Esophagus muscularis mucosa (tissue), 4 donors: Measurements from ENCODE around the gene CCN6. TPM values are rescaled to one million over a fixed set of nuclear protein-coding genes. Genes with fewer than 3 reads are reported as not detected.

Experiments used
- DNase-seq: peaks from one replicate; pipeline ENCODE4 v3.0.0-alpha.2; 2017; ENCODE audit errors: extremely low spot score
- H3K27ac ChIP-seq, 4 donors: fragments of 200-600 bp; sonication (generic); replicated peaks in 1 of 4; 1 replicate in 3 of 4; 2 replicates in 1 of 4; pipeline ENCODE4 v1.5.1; 2016 to 2019; ENCODE audit warnings: mild to moderate bottlenecking in 1 of 4
- H3K27me3 ChIP-seq, 4 donors: fragments of 200-600 bp; sonication (generic); one replicate each; pipeline versions ENCODE4 v1.5.1 to v1.6.0; 2016 to 2019
- H3K36me3 ChIP-seq, 4 donors: fragments of 200-600 bp; sonication (generic); one replicate each; pipeline ENCODE4 v1.5.1; 2016 to 2019
- H3K4me1 ChIP-seq, 4 donors: fragments of 200-600 bp; sonication (generic); one replicate each; pipeline ENCODE4 v1.5.1; 2016 to 2019
- H3K4me3 ChIP-seq, 4 donors: fragments of 200-600 bp; sonication (generic); 1 replicate in 2 of 4; 2 replicates in 2 of 4; pipeline ENCODE4 v1.5.1; 2016 to 2019; ENCODE audit warnings: mild to moderate bottlenecking in 4 of 4, moderate library complexity in 1 of 4
- H3K9me3 ChIP-seq, 4 donors: fragments of 200-600 bp; sonication (generic); 1 replicate in 3 of 4; 2 replicates in 1 of 4; pipeline ENCODE4 v1.5.1; 2016 to 2019
- EP300 ChIP-seq: sonication (generic); formaldehyde crosslinking; IDR thresholded peaks from one replicate; pipeline ENCODE4 v1.6.1; 2017; ENCODE audit warnings: antibody characterized with exemption
- POLR2A ChIP-seq: fragments of 450-650 bp; IDR thresholded peaks from one replicate; pipeline ENCODE4 v1.6.1; 2017; ENCODE audit warnings: antibody characterized with exemption, moderate library complexity, mild to moderate bottlenecking, low read depth
- POLR2AphosphoS5 ChIP-seq, 2 donors: sonication (generic); formaldehyde crosslinking; IDR thresholded peaks; one replicate each; pipeline ENCODE4 v1.6.1; 2017; ENCODE audit warnings: antibody characterized with exemption in 2 of 2
- WGBS: methylation state at CpG from one replicate; pipeline ENCODE4 v1.1.5; 2018; 5-methylcytosine and 5-hydroxymethylcytosine counted together
- intact Hi-C: fragments of 100-400 bp; cut with DNase I; formaldehyde crosslinking; loops from one replicate; pipeline ENCODE4 v1.15.1; 2023
- total RNA-seq, 4 donors: library from RNA; depleted of rRNA; stranded (reverse); fragments of >200 nt; gene quantifications; one replicate each; pipeline versions ENCODE4 v1.1.0 to v1.2.1, GENCODE V29; 2016
- TF ChIP-seq, protein P1 (sequence below), 3 experiments: fragments of 200-600 bp in 2 of 3; fragments of 450-650 bp in 1 of 3; sonication (generic) in 2 of 3; IDR thresholded peaks; one replicate each; pipeline ENCODE4 v1.5.1; 2017 to 2019; ENCODE audit warnings: antibody characterized with exemption in 3 of 3, mild to moderate bottlenecking in 2 of 3, moderate library complexity in 1 of 3

Gene CCN6
- total RNA-seq, 4 donors from 2014 or later = not detected

DNA sequence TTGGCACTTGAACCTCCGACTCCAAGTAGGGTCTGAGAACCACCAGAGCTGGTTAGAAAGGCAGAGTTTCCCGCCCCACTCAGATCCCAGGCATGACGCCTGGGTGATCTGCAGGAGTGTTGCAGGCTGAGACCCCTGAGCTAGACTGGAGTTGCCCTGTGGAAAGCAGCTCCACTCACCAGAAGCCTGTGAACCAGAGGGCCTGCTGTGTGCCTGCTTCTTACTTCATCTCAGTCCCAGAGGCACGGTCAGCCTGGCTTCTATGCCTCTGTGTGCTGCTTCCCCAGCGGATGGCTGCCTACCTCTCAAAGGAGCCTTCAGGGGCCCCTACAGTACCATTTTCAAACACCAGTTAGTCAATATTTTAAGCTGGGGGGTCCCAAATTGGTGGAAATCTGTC lies 15.6 kb upstream of the CCN6 start:
- peak overlapping the region; percentile 56 to 76 (median 66) for H3K27ac ChIP-seq
- DNase-seq = no peak
- intact Hi-C loops = no loop called here
- H3K9me3 ChIP-seq = no peaks in the 10 kb centered on the region
- no peaks in the 10 kb centered on the region for H3K27me3 ChIP-seq
- whole genome bisulfite sequencing = 83% methylated on average over 5 of the region's 5 CpGs
- H3K4me3 ChIP-seq = no peak overlapping the region
- no peaks in the 10 kb centered on the region for H3K36me3 ChIP-seq
- TF ChIP-seq, protein P1, sequence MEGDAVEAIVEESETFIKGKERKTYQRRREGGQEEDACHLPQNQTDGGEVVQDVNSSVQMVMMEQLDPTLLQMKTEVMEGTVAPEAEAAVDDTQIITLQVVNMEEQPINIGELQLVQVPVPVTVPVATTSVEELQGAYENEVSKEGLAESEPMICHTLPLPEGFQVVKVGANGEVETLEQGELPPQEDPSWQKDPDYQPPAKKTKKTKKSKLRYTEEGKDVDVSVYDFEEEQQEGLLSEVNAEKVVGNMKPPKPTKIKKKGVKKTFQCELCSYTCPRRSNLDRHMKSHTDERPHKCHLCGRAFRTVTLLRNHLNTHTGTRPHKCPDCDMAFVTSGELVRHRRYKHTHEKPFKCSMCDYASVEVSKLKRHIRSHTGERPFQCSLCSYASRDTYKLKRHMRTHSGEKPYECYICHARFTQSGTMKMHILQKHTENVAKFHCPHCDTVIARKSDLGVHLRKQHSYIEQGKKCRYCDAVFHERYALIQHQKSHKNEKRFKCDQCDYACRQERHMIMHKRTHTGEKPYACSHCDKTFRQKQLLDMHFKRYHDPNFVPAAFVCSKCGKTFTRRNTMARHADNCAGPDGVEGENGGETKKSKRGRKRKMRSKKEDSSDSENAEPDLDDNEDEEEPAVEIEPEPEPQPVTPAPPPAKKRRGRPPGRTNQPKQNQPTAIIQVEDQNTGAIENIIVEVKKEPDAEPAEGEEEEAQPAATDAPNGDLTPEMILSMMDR (IDR thresholded peaks at IDR 0.05) = no peak
- TF ChIP-seq EP300 = no peak
- no peak for TF ChIP-seq POLR2A
- TF ChIP-seq POLR2AphosphoS5 (IDR thresholded peaks at IDR 0.05) = no peak
- H3K4me1 ChIP-seq = peaks cover 13 to 24% (median 13%) of the 10 kb centered on the region in 4 donors

DNA sequence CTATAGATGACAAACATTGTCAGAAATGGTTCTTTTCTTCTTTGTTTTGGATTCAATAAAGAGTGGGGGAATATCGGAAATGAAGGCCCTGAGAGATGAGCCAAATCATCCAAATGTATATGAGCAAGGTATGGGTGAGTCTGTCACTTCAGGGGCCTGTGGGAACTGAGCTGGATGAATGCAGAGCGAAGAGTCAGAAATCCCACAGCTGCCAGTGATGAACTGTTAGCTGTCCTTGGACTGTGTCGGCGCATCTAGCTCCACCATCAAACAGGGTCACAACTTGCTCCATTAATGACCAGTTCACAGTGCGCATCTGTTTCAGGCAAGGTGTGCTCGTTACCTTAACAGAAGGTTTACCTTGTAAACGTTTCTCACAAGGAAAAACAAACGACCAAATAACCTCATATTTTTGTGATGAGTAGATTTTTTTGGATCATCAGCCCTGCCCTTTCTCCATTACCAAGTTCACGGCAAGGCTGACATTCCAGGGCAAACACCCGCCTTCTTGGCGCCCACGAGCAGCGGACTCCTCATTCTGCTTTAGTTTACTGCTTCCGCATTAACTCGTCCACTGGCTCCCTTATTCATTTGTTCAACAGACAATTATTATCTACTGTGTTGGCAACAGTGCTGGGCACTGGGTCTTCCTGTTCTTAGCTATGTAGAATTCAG lies 15.0 kb upstream of the CCN6 start:
- no peak for DNase-seq
- intact Hi-C loops = no loop called here
- Histone ChIP-seq H3K4me1 (peaks cover 13 to 25% (median 15%) of the 10 kb centered on the region in 4 donors), H3K27me3 (no peaks in the 10 kb centered on the region), H3K36me3 (no peaks in the 10 kb centered on the region), H3K27ac (peak overlapping the region; percentile 56 to 76 (median 66)), H3K4me3 (no peak overlapping the region), H3K9me3 (no peaks in the 10 kb centered on the region)
- TF ChIP-seq POLR2AphosphoS5 (IDR thresholded peaks at IDR 0.05) = no peak
- TF ChIP-seq, protein P1 (IDR thresholded peaks at IDR 0.05) = no peak
- no peak for TF ChIP-seq EP300
- TF ChIP-seq POLR2A = no peak
- 92% methylated on average over 15 of the region's 15 CpGs for WGBS

DNA sequence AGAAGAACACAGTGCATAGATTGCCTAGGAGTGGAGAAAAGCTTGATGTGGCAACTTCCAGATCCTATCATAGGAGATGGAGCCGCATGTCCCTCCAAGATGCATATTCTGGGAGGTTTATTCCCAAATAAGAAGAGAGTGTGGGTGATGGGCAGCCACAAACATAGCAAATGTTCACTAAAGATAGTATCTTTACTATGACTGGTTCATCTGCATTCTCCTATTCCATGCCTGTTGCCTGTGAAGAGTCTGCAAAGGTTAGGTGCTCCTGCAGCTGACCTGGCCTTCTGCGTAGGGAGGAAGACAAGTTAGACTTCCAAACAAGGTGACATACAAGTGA lies 14.5 kb upstream of the CCN6 start:
- Histone ChIP-seq H3K4me3 (no peak overlapping the region), H3K36me3 (no peaks in the 10 kb centered on the region), H3K27me3 (no peaks in the 10 kb centered on the region), H3K9me3 (no peaks in the 10 kb centered on the region), H3K27ac (peak overlapping the region in 1 of 4 donors; percentile 76), H3K4me1 (peaks cover 13 to 30% (median 20%) of the 10 kb centered on the region in 4 donors)
- no peak for DNase-seq
- intact Hi-C loops = no loop called here
- TF ChIP-seq EP300 (no peak), POLR2A (no peak), POLR2AphosphoS5 (IDR thresholded peaks at IDR 0.05) (no peak)
- TF ChIP-seq, protein P1 (IDR thresholded peaks at IDR 0.05) = no peak
- 80% methylated on average over 2 of the region's 2 CpGs for WGBS

DNA sequence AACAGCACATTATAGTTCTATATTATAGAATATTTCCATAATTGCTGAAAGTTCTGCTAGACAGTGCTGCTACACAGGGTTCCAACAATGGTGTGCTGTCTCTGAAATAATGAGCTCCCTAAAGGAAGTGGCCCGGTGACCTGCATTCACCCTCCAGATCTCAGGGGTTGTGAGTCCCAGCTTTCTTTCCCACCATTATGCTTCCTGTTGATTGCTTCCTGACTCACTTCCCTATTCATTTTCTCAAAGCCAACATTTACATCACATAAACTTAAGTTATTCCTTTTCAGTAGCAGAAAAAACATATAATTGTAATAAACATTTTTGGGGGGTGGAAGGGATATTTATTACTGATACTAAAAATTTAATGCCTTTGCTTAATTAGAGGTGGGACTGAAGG lies 12.9 kb upstream of the CCN6 start:
- H3K36me3 ChIP-seq = no peaks in the 10 kb centered on the region
- H3K27me3 ChIP-seq = no peaks in the 10 kb centered on the region
- H3K4me1 ChIP-seq = peaks cover 13 to 37% (median 30%) of the 10 kb centered on the region in 4 donors
- H3K4me3 ChIP-seq = no peak overlapping the region
- TF ChIP-seq, protein P1 (IDR thresholded peaks at IDR 0.05) = no peak
- TF ChIP-seq POLR2AphosphoS5 (IDR thresholded peaks at IDR 0.05) (no peak), POLR2A (no peak), EP300 (no peak)
- WGBS = 57% methylated on average over 1 of the region's 1 CpG
- no peak overlapping the region for H3K27ac ChIP-seq
- no peak for DNase-seq
- H3K9me3 ChIP-seq = no peaks in the 10 kb centered on the region
- intact Hi-C loops = loop anchor here (5.0 kb wide), 1 partner anchor 169 kb away; the partner anchor contains the start of gene FYN
